H9 (cell line): ENCODE results near the gene TICRR. TPM values are rescaled to one million over a fixed set of nuclear protein-coding genes. Genes with fewer than 3 reads are reported as not detected.

Experiments
- DNase-seq: peaks from one replicate; pipeline ENCODE4 v3.0.0-alpha.2; 2017
- H2AFZ ChIP-seq: one replicate; pipeline ENCODE4 v1.6.1; 2013; ENCODE audit warnings: mild to moderate bottlenecking, low read length, control low read depth, moderate library complexity
- H2AK5ac ChIP-seq: 2 replicates; pipeline ENCODE4 v1.6.1; 2013; ENCODE audit warnings: low read length, control low read depth, mixed read lengths; ENCODE audit not compliant: insufficient read length
- H2BK120ac ChIP-seq: one replicate; pipeline ENCODE4 v1.6.1; 2013; ENCODE audit warnings: low read depth, mild to moderate bottlenecking, low read length, control low read depth, inconsistent platforms; ENCODE audit not compliant: poor library complexity, severe bottlenecking
- H2BK12ac ChIP-seq: 2 replicates; pipeline ENCODE4 v1.6.1; 2013; ENCODE audit warnings: low read length, control low read depth, mixed read lengths, low read depth; ENCODE audit not compliant: insufficient read length
- H2BK15ac ChIP-seq: 2 replicates; pipeline ENCODE4 v1.6.1; 2013; ENCODE audit warnings: low read depth, low read length, control low read depth
- H2BK20ac ChIP-seq: one replicate; pipeline ENCODE4 v1.6.1; 2013; ENCODE audit warnings: low read depth, mild to moderate bottlenecking, low read length, control low read depth, inconsistent platforms; ENCODE audit not compliant: poor library complexity, severe bottlenecking
- H2BK5ac ChIP-seq: 2 replicates; pipeline ENCODE4 v1.6.1; 2013; ENCODE audit warnings: low read length, control low read depth, mixed read lengths; ENCODE audit not compliant: insufficient read length
- H3K14ac ChIP-seq: 2 replicates; pipeline ENCODE4 v1.6.1; 2013; ENCODE audit warnings: low read length, control low read depth; ENCODE audit not compliant: insufficient read depth
- H3K18ac ChIP-seq: 2 replicates; pipeline ENCODE4 v1.6.1; 2013; ENCODE audit warnings: low read depth, mild to moderate bottlenecking, mixed read lengths, low read length, control low read depth; ENCODE audit not compliant: insufficient read length
- H3K23ac ChIP-seq: 2 replicates; pipeline ENCODE4 v1.6.1; 2013; ENCODE audit warnings: low read length, control low read depth, mixed read lengths, low read depth; ENCODE audit not compliant: insufficient read length
- H3K23me2 ChIP-seq: 2 replicates; pipeline ENCODE4 v1.6.1; 2013; ENCODE audit warnings: low read depth, mild to moderate bottlenecking, mixed read lengths, low read length, control low read depth; ENCODE audit not compliant: insufficient read length, poor library complexity, severe bottlenecking
- H3K27ac ChIP-seq: 2 replicates; pipeline ENCODE4 v1.5.1; 2013; ENCODE audit warnings: low read length, control low read depth, mixed read lengths, low read depth; ENCODE audit not compliant: insufficient read length
- H3K27me3 ChIP-seq: 2 replicates; pipeline ENCODE4 v1.6.1; 2013; ENCODE audit warnings: low read length, control low read depth, inconsistent platforms; ENCODE audit not compliant: insufficient read depth
- H3K4ac ChIP-seq: 2 replicates; pipeline ENCODE4 v1.6.1; 2013; ENCODE audit warnings: low read depth, mild to moderate bottlenecking, control low read depth, inconsistent platforms, low read length, moderate library complexity
- H3K4me1 ChIP-seq: 2 replicates; pipeline ENCODE4 v1.6.1; 2013; ENCODE audit warnings: low read length, control low read depth, inconsistent platforms; ENCODE audit not compliant: insufficient read depth
- H3K4me2 ChIP-seq: 2 replicates; pipeline ENCODE4 v1.6.1; 2013; ENCODE audit warnings: low read length, control low read depth, mixed read lengths; ENCODE audit not compliant: insufficient read length, insufficient read depth
- H3K56ac ChIP-seq: 2 replicates; pipeline ENCODE4 v1.6.1; 2013; ENCODE audit warnings: low read depth, mild to moderate bottlenecking, mixed read lengths, low read length, control low read depth; ENCODE audit not compliant: insufficient read length
- H3K79me1 ChIP-seq: 2 replicates; pipeline ENCODE4 v1.6.1; 2013; ENCODE audit warnings: low read depth, mild to moderate bottlenecking, moderate library complexity, low read length, control low read depth, inconsistent platforms; ENCODE audit not compliant: insufficient read depth, poor library complexity, severe bottlenecking
- H3K79me2 ChIP-seq: 2 replicates; pipeline ENCODE4 v1.6.1; 2013; ENCODE audit warnings: low read length, control low read depth, inconsistent platforms; ENCODE audit not compliant: insufficient read depth
- H3K9ac ChIP-seq: 2 replicates; pipeline ENCODE4 v1.6.1; 2013; ENCODE audit warnings: low read length, control low read depth, mixed read lengths; ENCODE audit not compliant: insufficient read length; ENCODE audit errors: extremely low read depth
- H3K9me3 ChIP-seq: one replicate; pipeline ENCODE4 v1.6.1; 2013; ENCODE audit warnings: low read depth, low read length, inconsistent platforms; ENCODE audit not compliant: control insufficient read depth
- H3T11ph ChIP-seq: one replicate; pipeline ENCODE4 v1.6.1; 2013; ENCODE audit warnings: mild to moderate bottlenecking, low read length, control low read depth, inconsistent platforms
- H4K20me1 ChIP-seq: one replicate; pipeline ENCODE4 v1.6.1; 2013; ENCODE audit not compliant: control insufficient read depth, insufficient read length, insufficient read depth
- H4K5ac ChIP-seq: 2 replicates; pipeline ENCODE4 v1.6.1; 2013; ENCODE audit warnings: low read depth, mild to moderate bottlenecking, mixed read lengths, low read length, control low read depth; ENCODE audit not compliant: insufficient read length
- H4K8ac ChIP-seq: replicated peaks from 2 replicates; pipeline ENCODE4 v1.6.1; 2013; ENCODE audit warnings: low read length, control low read depth, mixed read lengths, low read depth; ENCODE audit not compliant: insufficient read length
- H4K91ac ChIP-seq: 2 replicates; pipeline ENCODE4 v1.6.1; 2013; ENCODE audit warnings: low read depth, mild to moderate bottlenecking, moderate library complexity, mixed read lengths, low read length, control low read depth; ENCODE audit not compliant: insufficient read length
- H3K27ac Mint-ChIP-seq, 3 experiments: 2 replicates in 2 of 3; 3 replicates in 1 of 3; pipeline ENCODE4 v1.8.0; 2020 to 2021; ENCODE audit warnings: mixed read lengths in 3 of 3, mild to moderate bottlenecking in 1 of 3, moderate library complexity in 1 of 3
- H3K27me3 Mint-ChIP-seq: 2 replicates; pipeline ENCODE4 v1.8.0; 2021; ENCODE audit warnings: low read depth, mild to moderate bottlenecking, moderate library complexity, mixed read lengths
- H3K36me3 Mint-ChIP-seq, 3 experiments: 2 replicates in 2 of 3; 3 replicates in 1 of 3; pipeline ENCODE4 v1.8.0; 2020 to 2021; ENCODE audit warnings: low read depth in 3 of 3, mixed read lengths in 3 of 3; ENCODE audit not compliant: insufficient read depth in 1 of 3
- H3K4me1 Mint-ChIP-seq, 2 experiments: 2 replicates each; pipeline ENCODE4 v1.8.0; 2020; ENCODE audit warnings: mixed read lengths in 2 of 2
- H3K4me3 Mint-ChIP-seq, 2 experiments: 2 replicates in 1 of 2; 3 replicates in 1 of 2; pipeline ENCODE4 v1.8.0; 2020 to 2021; ENCODE audit warnings: mild to moderate bottlenecking in 2 of 2, mixed read lengths in 2 of 2, moderate library complexity in 1 of 2
- H3K9me3 Mint-ChIP-seq, 2 experiments: 2 replicates in 1 of 2; 3 replicates in 1 of 2; pipeline ENCODE4 v1.8.0; 2020; ENCODE audit warnings: mild to moderate bottlenecking in 2 of 2, mixed read lengths in 2 of 2, moderate library complexity in 1 of 2
- WGBS: extraction: QIAGEN DNeasy Blood & Tissue Kit; methylation state at CpG from one replicate; pipeline ENCODE4 v1.1.7; 2013; ENCODE audit warnings: missing lambda C conversion rate, low lambda C conversion rate, mixed read lengths; ENCODE audit not compliant: insufficient read length; ENCODE audit errors: extremely low coverage; 5-methylcytosine and 5-hydroxymethylcytosine counted together
- total RNA-seq: library from RNA; stranded (reverse); gene quantifications from 2 replicates; pipeline ENCODE4 v1.2.1, GENCODE V29; 2021
- TF ChIP-seq, protein P1 (sequence below): fragments of 200-600 bp; sonication (generic); conservative IDR thresholded peaks from 3 replicates; pipeline ENCODE4 v1.8.0; 2021; ENCODE audit warnings: antibody characterized with exemption, mild to moderate bottlenecking

Gene TICRR
- total RNA-seq, 1 experiment from 2014 or later, result 26.0 TPM

DNA sequence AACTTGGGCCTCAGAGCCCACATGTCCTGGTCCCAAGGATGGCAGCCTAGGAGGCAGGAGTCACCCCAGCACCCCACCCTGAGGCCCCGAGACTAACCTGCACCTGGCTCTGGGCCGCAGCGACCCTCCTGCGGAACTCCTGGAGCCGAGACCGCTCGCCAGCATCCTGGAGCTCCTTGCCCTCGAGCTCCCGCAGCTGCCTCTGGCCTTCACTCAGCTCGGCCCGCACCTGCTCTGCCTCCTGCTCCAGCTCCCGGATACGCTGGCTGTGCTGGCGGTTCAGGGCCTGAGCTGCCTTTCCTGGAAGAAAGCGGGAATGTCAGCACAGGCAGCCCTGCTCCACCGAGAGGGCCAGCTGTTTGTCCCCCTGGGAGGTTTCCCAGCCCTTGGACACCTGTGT is 66.8 kb downstream of the TICRR start:
- Histone ChIP-seq H3K18ac (no peak overlapping the region), H3K14ac (no peak overlapping the region; the same call in 1 of the 2 replicates), H3K9ac (no peak overlapping the region), H2BK120ac (no peak overlapping the region), H2AFZ (no peak overlapping the region), H4K8ac (no peak overlapping the region), H4K91ac (no peak overlapping the region), H3K9me3 (no peaks in the 10 kb centered on the region), H3K27me3 (no peaks in the 10 kb centered on the region), H2BK20ac (no peak overlapping the region), H3K56ac (no peak overlapping the region), H3K23me2 (no peaks in the 10 kb centered on the region), H3T11ph (no peak overlapping the region), H3K79me2 (no peaks in the 10 kb centered on the region), H3K4ac (no peak overlapping the region), H2AK5ac (no peak overlapping the region), H2BK5ac (no peak overlapping the region), H4K5ac (no peak overlapping the region), H3K4me2 (no peak overlapping the region), H2BK12ac (no peak overlapping the region), H3K23ac (no peak overlapping the region), H2BK15ac (no peak overlapping the region), H3K27ac (no peak overlapping the region), H3K4me1 (no peaks in the 10 kb centered on the region), H3K79me1 (no peaks in the 10 kb centered on the region), H4K20me1 (no peaks in the 10 kb centered on the region)
- no peak for DNase-seq
- Mint-ChIP-seq H3K36me3 (peaks cover 24 to 69% (median 55%) of the 10 kb centered on the region in 3 experiments), H3K4me3 (no peak overlapping the region), H3K27me3 (no peaks in the 10 kb centered on the region), H3K9me3 (peaks cover 3 to 6% of the 10 kb centered on the region in 2 experiments; a peak in 3 of 5 replicates), H3K4me1 (peaks cover 0 to 2% of the 10 kb centered on the region in 2 experiments; a peak in 3 of 4 replicates), H3K27ac (no peak overlapping the region)
- TF ChIP-seq, protein P1, sequence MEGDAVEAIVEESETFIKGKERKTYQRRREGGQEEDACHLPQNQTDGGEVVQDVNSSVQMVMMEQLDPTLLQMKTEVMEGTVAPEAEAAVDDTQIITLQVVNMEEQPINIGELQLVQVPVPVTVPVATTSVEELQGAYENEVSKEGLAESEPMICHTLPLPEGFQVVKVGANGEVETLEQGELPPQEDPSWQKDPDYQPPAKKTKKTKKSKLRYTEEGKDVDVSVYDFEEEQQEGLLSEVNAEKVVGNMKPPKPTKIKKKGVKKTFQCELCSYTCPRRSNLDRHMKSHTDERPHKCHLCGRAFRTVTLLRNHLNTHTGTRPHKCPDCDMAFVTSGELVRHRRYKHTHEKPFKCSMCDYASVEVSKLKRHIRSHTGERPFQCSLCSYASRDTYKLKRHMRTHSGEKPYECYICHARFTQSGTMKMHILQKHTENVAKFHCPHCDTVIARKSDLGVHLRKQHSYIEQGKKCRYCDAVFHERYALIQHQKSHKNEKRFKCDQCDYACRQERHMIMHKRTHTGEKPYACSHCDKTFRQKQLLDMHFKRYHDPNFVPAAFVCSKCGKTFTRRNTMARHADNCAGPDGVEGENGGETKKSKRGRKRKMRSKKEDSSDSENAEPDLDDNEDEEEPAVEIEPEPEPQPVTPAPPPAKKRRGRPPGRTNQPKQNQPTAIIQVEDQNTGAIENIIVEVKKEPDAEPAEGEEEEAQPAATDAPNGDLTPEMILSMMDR, result no peak
- WGBS, result no CpG with 5 or more reads among the region's 16 CpGs
